Measurements from ENCODE around the gene GRID1. TPM values are rescaled to one million over a fixed set of nuclear protein-coding genes. Genes with fewer than 3 reads are reported as not detected.

Gene GRID1
- total and polyA plus RNA-seq, 10 of the 15 experiments (the other 5 are each of a cell fraction or from before 2014, with no cell fraction given): 0.04 to 0.62 (median 0.08) TPM; not detected in 5

GRCh38 chr10:86020134-86020533 is 346.5 kb downstream of the GRID1 start:
- DNase-seq (ENCODE audit: low read depth, low spot score): no peak
- ChIA-PET RAD21 (ENCODE audit: unreplicated experiment) (no interaction called here), POLR2A (no interaction called here), SMC1A (ENCODE audit: uncharacterized antibody, unreplicated experiment) (no interaction called here), CTCF (no interaction called here)
- Histone ChIP-seq H3K4me1 (ENCODE audit: control insufficient read depth, insufficient read depth, low read length) (peaks cover 5% of the 10 kb centered on the region; the same call in 1 of the 2 replicates), H3K27me3 (replicated peaks in 1 of 2; ENCODE audit: control insufficient read depth in 2 of 2, insufficient read depth in 2 of 2, low read length in 1 of 2) (no peaks in the 10 kb centered on the region), H3K9me3 (replicated peaks; ENCODE audit: control insufficient read depth, insufficient read depth, low read length) (no peaks in the 10 kb centered on the region; the same call in 2 of the 3 replicates), H2AFZ (ENCODE audit: control insufficient read depth, low read depth, low read length) (no peak overlapping the region), H3K4me2 (ENCODE audit: control insufficient read depth, insufficient read depth) (no peak overlapping the region), H3K79me2 (ENCODE audit: control insufficient read depth, insufficient read depth, low read length) (no peaks in the 10 kb centered on the region), H3K36me3 (ENCODE audit: control insufficient read depth in 2 of 2, insufficient read depth in 2 of 2, low read length in 1 of 2) (no peaks in the 10 kb centered on the region), H3K4me3 (no peak overlapping the region), H3K9ac (ENCODE audit: control insufficient read depth, insufficient read depth, low read length) (no peak overlapping the region), H4K20me1 (ENCODE audit: control insufficient read depth, insufficient read depth) (no peaks in the 10 kb centered on the region), H3K27ac (ENCODE audit: control insufficient read depth, insufficient read depth) (no peak overlapping the region)
- 75% methylated on average over 5 of the region's 5 CpGs for WGBS (ENCODE audit: insufficient coverage, insufficient replicate concordance, low lambda C conversion rate, missing lambda C conversion rate)
- no peak for ATAC-seq
- no peak for FAIRE-seq
- TF ChIP-seq EZH2 (IDR thresholded peaks at IDR 0.05; ENCODE audit: borderline replicate concordance, control insufficient read depth, low read depth, low read length): no peak
- TF ChIP-seq PBX3 (IDR thresholded peaks at IDR 0.05; ENCODE audit: insufficient replicate concordance, low read depth, low read length): no peak
- TF ChIP-seq NR2C1 (IDR thresholded peaks at IDR 0.05): no peak
- no peak for TF ChIP-seq SREBF2 (IDR thresholded peaks at IDR 0.05; ENCODE audit: low read length)
- TF ChIP-seq IRF5 (IDR thresholded peaks at IDR 0.05; ENCODE audit: borderline replicate concordance): no peak
- no peak for TF ChIP-seq GABPA (IDR thresholded peaks at IDR 0.05; ENCODE audit: low read depth)
- no peak for TF ChIP-seq BACH1 (IDR thresholded peaks at IDR 0.05; ENCODE audit: borderline replicate concordance)
- in situ Hi-C loops (cut with MboI) (no loop called here), intact Hi-C loops (cut with micrococcal nuclease; ENCODE audit: unreplicated experiment) (no loop called here)
- BruUV-seq (replicated peaks): no TSS peak
